Gastrocnemius medialis (tissue), 4 donors: ENCODE data around the gene SEMA3D. TPM values are rescaled to one million over a fixed set of nuclear protein-coding genes. Genes with fewer than 3 reads are reported as not detected.

Source experiments
- ATAC-seq, 2 donors: fragments of 150-250 bp; one replicate each; pipeline ENCODE4 v1.9.1; 2016
- DNase-seq, 2 donors: peaks; one replicate each; pipeline ENCODE4 v3.0.0-alpha.2; 2019
- H3K27ac ChIP-seq, 4 donors: fragments of 200-600 bp; sonication (generic); 1 replicate in 1 of 4; 2 replicates in 3 of 4; pipeline ENCODE4 v1.5.1; 2016 to 2018; ENCODE audit warnings: mild to moderate bottlenecking in 2 of 4, moderate library complexity in 1 of 4
- H3K27me3 ChIP-seq, 3 donors: fragments of 200-600 bp; sonication (generic) in 2 of 3; 1 replicate in 1 of 3; 2 replicates in 2 of 3; pipeline versions ENCODE4 v1.5.1 to v1.6.0; 2016 to 2019; ENCODE audit warnings: mild to moderate bottlenecking in 1 of 3, moderate library complexity in 1 of 3
- H3K36me3 ChIP-seq, 2 donors: fragments of 200-600 bp; sonication (generic) in 1 of 2; one replicate each; pipeline ENCODE4 v1.5.1; 2017 to 2018
- H3K4me1 ChIP-seq, 2 donors: fragments of 200-600 bp; sonication (generic) in 1 of 2; one replicate each; pipeline ENCODE4 v1.5.1; 2016 to 2017; ENCODE audit warnings: mild to moderate bottlenecking in 2 of 2
- H3K4me3 ChIP-seq, 4 donors: fragments of 200-600 bp; sonication (generic) in 3 of 4; 1 replicate in 1 of 4; 2 replicates in 3 of 4; pipeline ENCODE4 v1.5.1; 2016 to 2019; ENCODE audit warnings: mild to moderate bottlenecking in 2 of 4
- H3K9me3 ChIP-seq, 3 donors: fragments of 200-600 bp; sonication (generic) in 2 of 3; 1 replicate in 1 of 3; 2 replicates in 2 of 3; pipeline ENCODE4 v1.5.1; 2016 to 2019
- CTCF ChIP-seq, 5 experiments: fragments of 450-650 bp in 3 of 5; fragments of 200-600 bp in 2 of 5; sonication (generic) in 2 of 5; IDR thresholded peaks in 4 of 5; conservative IDR thresholded peaks in 1 of 5; 1 replicate in 4 of 5; 2 replicates in 1 of 5; pipeline ENCODE4 v1.5.1; 2016 to 2019; ENCODE audit warnings: antibody characterized with exemption in 5 of 5, mild to moderate bottlenecking in 3 of 5, moderate library complexity in 3 of 5
- POLR2A ChIP-seq, 2 donors: fragments of 450-650 bp; IDR thresholded peaks; one replicate each; pipeline ENCODE4 v1.6.1; 2017; ENCODE audit warnings: antibody characterized with exemption in 2 of 2, mild to moderate bottlenecking in 2 of 2, moderate library complexity in 2 of 2
- in situ Hi-C, 4 donors: fragments of 200-750 bp; cut with MboI; loops; one replicate each; pipeline versions ENCODE4 v1.15.0 to v1.8.0; 2017; ENCODE audit warnings: low sequenced_read_pairs in 4 of 4
- intact Hi-C: fragments of 100-400 bp; cut with DNase I; formaldehyde crosslinking; loops from one replicate; pipeline ENCODE4 v1.15.1; 2023; ENCODE audit warnings: low total_unique reads
- total RNA-seq, 4 donors: library from RNA; depleted of rRNA; stranded (reverse); fragments of >200 nt; gene quantifications; one replicate each; pipeline versions ENCODE4 v1.1.0 to v1.2.3, GENCODE V29; 2016

Gene SEMA3D
- total RNA-seq, 4 donors from 2014 or later = 0.75 TPM; not detected in 3

GRCh38 chr7:85153715-85154114, 33.1 kb downstream of the SEMA3D start:
- no peaks in the 10 kb centered on the region for H3K36me3 ChIP-seq
- intact Hi-C loops (no loop called here), in situ Hi-C loops (no loop called here)
- TF ChIP-seq CTCF (IDR thresholded peaks at IDR 0.05 in 4 of 5, conservative IDR thresholded peaks at IDR 0.05 in 1 of 5) = no peak
- no peak for TF ChIP-seq POLR2A (IDR thresholded peaks at IDR 0.05)
- DNase-seq (no peak), ATAC-seq (no peak)
- H3K4me3 ChIP-seq = no peak overlapping the region
- H3K9me3 ChIP-seq = no peaks in the 10 kb centered on the region
- no peaks in the 10 kb centered on the region for H3K27me3 ChIP-seq
- H3K4me1 ChIP-seq = no peaks in the 10 kb centered on the region
- H3K27ac ChIP-seq = no peak overlapping the region

DNA sequence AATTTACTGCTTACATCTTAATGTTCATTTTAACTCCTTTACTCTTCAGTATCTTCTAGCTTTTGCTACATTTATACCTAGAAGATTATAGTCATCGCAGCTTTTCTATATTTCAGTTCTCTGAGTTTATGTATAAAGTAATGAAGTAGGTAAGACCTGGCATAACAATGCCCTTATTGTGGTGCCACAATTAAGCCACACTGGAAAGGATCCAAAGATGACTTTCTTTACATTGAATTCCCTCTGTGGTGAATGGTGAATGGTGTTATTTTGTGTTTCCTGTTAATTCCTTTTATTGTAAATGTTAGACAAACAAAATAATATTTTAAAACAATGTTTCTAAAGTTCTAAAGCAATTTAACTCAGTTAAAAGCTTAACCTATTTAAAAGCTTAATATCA, 36.2 kb downstream of the SEMA3D start:
- no peak overlapping the region for H3K4me3 ChIP-seq
- in situ Hi-C loops (no loop called here), intact Hi-C loops (no loop called here)
- DNase-seq (no peak), ATAC-seq (no peak)
- H3K9me3 ChIP-seq = no peaks in the 10 kb centered on the region
- no peak for TF ChIP-seq POLR2A (IDR thresholded peaks at IDR 0.05)
- no peak for TF ChIP-seq CTCF (IDR thresholded peaks at IDR 0.05 in 4 of 5, conservative IDR thresholded peaks at IDR 0.05 in 1 of 5)
- no peaks in the 10 kb centered on the region for H3K36me3 ChIP-seq
- H3K27me3 ChIP-seq = no peaks in the 10 kb centered on the region
- H3K27ac ChIP-seq = no peak overlapping the region
- no peaks in the 10 kb centered on the region for H3K4me1 ChIP-seq

DNA sequence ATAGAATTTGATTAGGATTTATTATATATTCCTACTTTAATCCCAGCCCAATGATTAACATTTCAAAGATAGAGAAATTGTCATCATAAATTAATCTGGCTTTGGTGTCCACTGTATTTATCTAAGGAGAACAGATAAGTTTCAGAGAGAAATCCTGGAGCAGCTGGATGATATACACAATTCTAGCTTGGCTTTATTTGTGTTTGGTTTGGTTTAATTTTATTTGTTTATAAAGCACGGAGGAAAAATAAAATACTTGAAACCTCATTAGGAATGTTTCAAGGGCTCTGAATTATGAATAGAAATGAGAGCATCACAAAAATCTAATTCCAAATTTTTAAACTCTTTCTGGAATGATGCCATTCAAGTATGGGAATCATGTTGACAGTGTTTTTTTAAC, 42.1 kb downstream of the SEMA3D start:
- no peak overlapping the region for H3K27ac ChIP-seq
- no peak for ATAC-seq
- H3K27me3 ChIP-seq = no peaks in the 10 kb centered on the region
- no peak for DNase-seq
- no peaks in the 10 kb centered on the region for H3K9me3 ChIP-seq
- no peaks in the 10 kb centered on the region for H3K4me1 ChIP-seq
- H3K4me3 ChIP-seq = no peak overlapping the region
- intact Hi-C loops (no loop called here), in situ Hi-C loops (no loop called here)
- TF ChIP-seq POLR2A (IDR thresholded peaks at IDR 0.05) = no peak
- no peak for TF ChIP-seq CTCF (IDR thresholded peaks at IDR 0.05 in 4 of 5, conservative IDR thresholded peaks at IDR 0.05 in 1 of 5)
- H3K36me3 ChIP-seq = no peaks in the 10 kb centered on the region

DNA sequence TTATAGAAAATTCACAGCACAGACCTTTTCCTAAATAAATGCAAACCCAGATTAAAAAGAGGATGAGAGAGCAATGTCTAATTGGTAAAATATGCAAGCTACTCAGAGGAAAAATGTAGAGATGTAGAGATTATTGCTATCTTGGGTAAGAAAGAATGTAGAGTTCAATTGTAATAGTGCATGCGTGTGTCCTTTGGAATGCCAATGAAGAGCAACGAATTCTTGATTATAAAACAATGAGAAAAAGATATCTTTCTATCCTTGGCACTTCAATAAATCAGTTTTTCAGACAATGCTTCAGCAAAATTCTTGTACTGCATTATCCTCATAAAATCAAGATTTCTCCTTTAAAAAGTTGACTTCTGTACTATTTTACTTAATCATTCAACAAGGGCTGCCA, 50.9 kb downstream of the SEMA3D start:
- in situ Hi-C loops (no loop called here), intact Hi-C loops (no loop called here)
- Histone ChIP-seq H3K9me3 (no peaks in the 10 kb centered on the region), H3K4me3 (no peak overlapping the region), H3K27me3 (no peaks in the 10 kb centered on the region), H3K36me3 (no peaks in the 10 kb centered on the region), H3K27ac (no peak overlapping the region), H3K4me1 (no peaks in the 10 kb centered on the region)
- TF ChIP-seq POLR2A (IDR thresholded peaks at IDR 0.05) = no peak
- TF ChIP-seq CTCF (IDR thresholded peaks at IDR 0.05 in 4 of 5, conservative IDR thresholded peaks at IDR 0.05 in 1 of 5) = no peak
- ATAC-seq = no peak
- DNase-seq = no peak

DNA sequence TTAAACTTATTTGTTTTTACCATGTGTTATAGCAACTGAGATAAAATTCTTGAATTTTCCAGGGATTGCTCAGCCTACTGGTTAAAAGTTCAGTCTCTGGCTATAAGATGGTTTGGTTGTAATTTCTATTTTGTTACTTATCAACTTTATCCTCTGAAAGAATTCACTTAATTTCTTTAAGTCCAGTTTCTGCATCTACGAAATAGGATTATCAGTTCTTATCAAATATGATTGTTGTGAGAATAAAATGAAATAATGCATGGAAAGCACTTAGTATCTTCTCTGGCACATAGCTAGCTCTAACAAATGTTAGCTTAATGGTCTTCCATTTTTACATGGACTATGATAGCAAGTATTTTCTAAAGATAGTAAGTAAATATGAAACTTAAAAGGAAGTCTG, 53.3 kb downstream of the SEMA3D start:
- ATAC-seq (no peak), DNase-seq (no peak)
- Histone ChIP-seq H3K27me3 (no peaks in the 10 kb centered on the region), H3K9me3 (no peaks in the 10 kb centered on the region), H3K27ac (no peak overlapping the region), H3K36me3 (no peaks in the 10 kb centered on the region), H3K4me3 (no peak overlapping the region), H3K4me1 (no peaks in the 10 kb centered on the region)
- intact Hi-C loops = no loop called here
- in situ Hi-C loops = no loop called here
- TF ChIP-seq CTCF (IDR thresholded peaks at IDR 0.05 in 4 of 5, conservative IDR thresholded peaks at IDR 0.05 in 1 of 5) = no peak
- no peak for TF ChIP-seq POLR2A (IDR thresholded peaks at IDR 0.05)
